Stomach (tissue), 9 donors: ENCODE results near the gene TUBB1. TPM values are rescaled to one million over a fixed set of nuclear protein-coding genes. Genes with fewer than 3 reads are reported as not detected.

Experiments used
- DNase-seq, 2 donors: peaks; one replicate each; pipeline versions ENCODE4 v3.0.0 to v3.0.0-alpha.2; 2013 to 2019
- H3K27ac ChIP-seq, 5 donors: fragments of 200-600 bp in 4 of 5; sonication (generic) in 4 of 5; one replicate each; pipeline ENCODE4 v1.5.1; 2013 to 2019; ENCODE audit warnings: mild to moderate bottlenecking in 1 of 5, moderate library complexity in 1 of 5
- H3K27me3 ChIP-seq, 3 donors: fragments of 200-600 bp; sonication (generic); one replicate each; pipeline ENCODE4 v1.5.1; 2017 to 2019; ENCODE audit warnings: mixed run types in 1 of 3
- H3K36me3 ChIP-seq, 4 donors: fragments of 200-600 bp; sonication (generic); 1 replicate in 3 of 4; 2 replicates in 1 of 4; pipeline ENCODE4 v1.5.1; 2016 to 2019
- H3K4me1 ChIP-seq, 4 donors: fragments of 200-600 bp; sonication (generic); one replicate each; pipeline ENCODE4 v1.5.1; 2016 to 2019
- H3K4me3 ChIP-seq, 4 donors: fragments of 200-600 bp; sonication (generic) in 3 of 4; one replicate each; pipeline ENCODE4 v1.5.1; 2016 to 2019; ENCODE audit warnings: mild to moderate bottlenecking in 1 of 4
- H3K9me3 ChIP-seq, 4 donors: fragments of 200-600 bp; sonication (generic); one replicate each; pipeline ENCODE4 v1.5.1; 2016 to 2019
- EP300 ChIP-seq: sonication (generic); formaldehyde crosslinking; IDR thresholded peaks from one replicate; pipeline ENCODE4 v1.6.1; 2017; ENCODE audit warnings: antibody characterized with exemption
- POLR2A ChIP-seq, 4 donors: fragments of 450-650 bp; IDR thresholded peaks; one replicate each; pipeline ENCODE4 v1.6.1; 2016; ENCODE audit warnings: antibody characterized with exemption in 4 of 4, control low read depth in 2 of 4, mild to moderate bottlenecking in 1 of 4, moderate library complexity in 1 of 4
- POLR2AphosphoS5 ChIP-seq, 3 donors: sonication (generic); formaldehyde crosslinking; IDR thresholded peaks; one replicate each; pipeline ENCODE4 v1.6.1; 2016; ENCODE audit warnings: antibody characterized with exemption in 3 of 3
- WGBS, 5 donors: extraction: QIAGEN DNeasy Blood & Tissue Kit in 3 of 5; methylation state at CpG; one replicate each; pipeline versions ENCODE4 v1.1.5 to v1.1.7; 2013 to 2018; 5-methylcytosine and 5-hydroxymethylcytosine counted together
- intact Hi-C: fragments of 100-400 bp; cut with DNase I; formaldehyde crosslinking; loops from one replicate; pipeline ENCODE4 v1.15.1; 2023; ENCODE audit warnings: low total_unique reads
- polyA plus RNA-seq, 3 donors: library from polyadenylated mRNA; stranded (reverse); fragments of 200-250 nt; gene quantifications; one replicate each; pipeline ENCODE4 v1.2.3, GENCODE V29; 2013
- total RNA-seq, 5 donors: library from RNA; depleted of rRNA; stranded (reverse); fragments of >200 nt; gene quantifications; one replicate each; pipeline versions ENCODE4 v1.1.0 to v1.2.3, GENCODE V29; 2014 to 2016
- TF ChIP-seq, protein P1 (sequence below), 7 experiments: fragments of 450-650 bp in 4 of 7; fragments of 200-600 bp in 3 of 7; sonication (generic) in 3 of 7; IDR thresholded peaks; one replicate each; pipeline ENCODE4 v1.5.1; 2016 to 2019; ENCODE audit warnings: antibody characterized with exemption in 7 of 7, control low read depth in 2 of 7, mild to moderate bottlenecking in 1 of 7
- donor health status: healthy with polysubstance abuse.
- donor health status: Bipolar disorder and iron deficiency.
- donor health status: healthy.

TUBB1 gene
- total and polyA plus RNA-seq, 8 donors = 0.03 to 0.55 (median 0.12) TPM; not detected in 5

DNA sequence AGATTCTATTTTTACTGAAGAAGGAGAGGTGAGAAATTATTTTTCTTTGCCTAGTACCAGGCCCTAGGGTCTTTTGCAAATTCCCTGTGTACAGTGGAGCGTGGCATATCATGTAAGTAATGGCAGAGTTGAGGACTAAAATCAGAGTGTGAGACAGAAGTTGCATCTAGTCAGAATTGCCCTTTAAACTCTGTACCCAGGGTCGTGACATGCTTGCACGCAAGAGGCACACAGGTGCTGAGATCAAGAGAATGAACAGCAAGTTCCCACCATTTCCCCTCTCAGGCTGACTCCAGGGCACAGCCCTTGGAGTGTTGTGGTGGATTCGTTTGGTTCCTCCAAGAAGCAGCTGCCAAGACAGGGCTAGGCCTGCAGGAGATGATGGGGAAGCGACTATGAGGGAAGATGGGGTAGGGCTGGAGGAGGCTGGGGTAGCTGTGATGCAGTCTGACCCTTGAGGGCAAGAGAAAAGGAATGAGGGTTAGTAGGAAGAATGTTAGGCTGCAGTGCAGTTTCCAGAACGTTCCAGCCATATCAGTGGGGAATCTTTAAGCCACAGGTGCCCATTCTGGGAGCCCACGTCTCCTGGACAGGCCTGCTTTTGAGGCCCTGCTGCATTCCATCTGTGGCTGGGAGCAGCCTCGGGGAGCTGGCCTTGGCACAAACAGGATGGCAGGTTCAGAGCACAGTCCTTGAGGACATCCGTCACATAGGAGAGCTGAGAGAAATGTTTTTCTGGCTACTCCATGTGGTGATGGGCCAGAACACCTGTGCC, 31.3 kb upstream of the TUBB1 start:
- peaks cover 8 to 35% (median 21%) of the 10 kb centered on the region in 4 donors for H3K4me1 ChIP-seq
- DNase-seq = peak; percentile 0 to 11
- WGBS, 5 donors = 88 to 93% (median 90%) methylated on average over 8 to 9 of the region's 9 CpGs
- no peaks in the 10 kb centered on the region for H3K9me3 ChIP-seq
- H3K27ac ChIP-seq = no peak overlapping the region
- no peak overlapping the region for H3K4me3 ChIP-seq
- TF ChIP-seq EP300 (no peak), POLR2AphosphoS5 (IDR thresholded peaks at IDR 0.05) (no peak), POLR2A (IDR thresholded peaks at IDR 0.05) (no peak)
- TF ChIP-seq, protein P1, sequence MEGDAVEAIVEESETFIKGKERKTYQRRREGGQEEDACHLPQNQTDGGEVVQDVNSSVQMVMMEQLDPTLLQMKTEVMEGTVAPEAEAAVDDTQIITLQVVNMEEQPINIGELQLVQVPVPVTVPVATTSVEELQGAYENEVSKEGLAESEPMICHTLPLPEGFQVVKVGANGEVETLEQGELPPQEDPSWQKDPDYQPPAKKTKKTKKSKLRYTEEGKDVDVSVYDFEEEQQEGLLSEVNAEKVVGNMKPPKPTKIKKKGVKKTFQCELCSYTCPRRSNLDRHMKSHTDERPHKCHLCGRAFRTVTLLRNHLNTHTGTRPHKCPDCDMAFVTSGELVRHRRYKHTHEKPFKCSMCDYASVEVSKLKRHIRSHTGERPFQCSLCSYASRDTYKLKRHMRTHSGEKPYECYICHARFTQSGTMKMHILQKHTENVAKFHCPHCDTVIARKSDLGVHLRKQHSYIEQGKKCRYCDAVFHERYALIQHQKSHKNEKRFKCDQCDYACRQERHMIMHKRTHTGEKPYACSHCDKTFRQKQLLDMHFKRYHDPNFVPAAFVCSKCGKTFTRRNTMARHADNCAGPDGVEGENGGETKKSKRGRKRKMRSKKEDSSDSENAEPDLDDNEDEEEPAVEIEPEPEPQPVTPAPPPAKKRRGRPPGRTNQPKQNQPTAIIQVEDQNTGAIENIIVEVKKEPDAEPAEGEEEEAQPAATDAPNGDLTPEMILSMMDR (IDR thresholded peaks at IDR 0.05) = no peak
- intact Hi-C loops = loop anchor here (10.0 kb wide), 2 partner anchors 57 to 83 kb away; partner anchors contain the start of gene PRELID3B
- no peaks in the 10 kb centered on the region for H3K27me3 ChIP-seq
- H3K36me3 ChIP-seq = peaks cover 60 to 71% (median 71%) of the 10 kb centered on the region in 4 donors

DNA sequence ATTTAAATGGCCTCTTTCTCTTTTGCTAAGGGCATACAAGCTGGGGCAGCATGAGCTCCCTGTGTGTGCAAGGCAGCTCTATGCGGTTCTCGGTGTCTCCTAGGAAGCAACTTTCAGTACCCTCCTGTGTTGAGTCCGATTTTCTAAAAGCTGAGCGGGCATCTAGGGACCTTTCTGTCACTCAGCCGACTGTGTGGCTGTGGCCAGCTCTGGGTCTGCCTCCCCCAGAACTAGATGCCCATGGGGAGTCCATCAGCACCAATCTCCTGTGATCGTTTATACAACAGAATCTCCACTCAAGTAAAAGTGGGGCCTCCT, 30.7 kb upstream of the TUBB1 start:
- 86 to 94% (median 89%) methylated on average over 6 of the region's 6 CpGs for WGBS, 5 donors
- intact Hi-C loops = loop anchor here (10.0 kb wide), 2 partner anchors 56 to 84 kb away; partner anchors contain the start of gene PRELID3B
- peak in 1 of 2 donors; percentile 15 for DNase-seq
- Histone ChIP-seq H3K27ac (no peak overlapping the region), H3K9me3 (no peaks in the 10 kb centered on the region), H3K36me3 (peaks cover 66 to 77% (median 77%) of the 10 kb centered on the region in 4 donors), H3K27me3 (no peaks in the 10 kb centered on the region), H3K4me3 (no peak overlapping the region), H3K4me1 (peaks cover 7 to 30% (median 16%) of the 10 kb centered on the region in 4 donors)
- TF ChIP-seq EP300 (no peak), POLR2A (IDR thresholded peaks at IDR 0.05) (no peak), POLR2AphosphoS5 (IDR thresholded peaks at IDR 0.05) (no peak)
- TF ChIP-seq, protein P1 (IDR thresholded peaks at IDR 0.05) = no peak

DNA sequence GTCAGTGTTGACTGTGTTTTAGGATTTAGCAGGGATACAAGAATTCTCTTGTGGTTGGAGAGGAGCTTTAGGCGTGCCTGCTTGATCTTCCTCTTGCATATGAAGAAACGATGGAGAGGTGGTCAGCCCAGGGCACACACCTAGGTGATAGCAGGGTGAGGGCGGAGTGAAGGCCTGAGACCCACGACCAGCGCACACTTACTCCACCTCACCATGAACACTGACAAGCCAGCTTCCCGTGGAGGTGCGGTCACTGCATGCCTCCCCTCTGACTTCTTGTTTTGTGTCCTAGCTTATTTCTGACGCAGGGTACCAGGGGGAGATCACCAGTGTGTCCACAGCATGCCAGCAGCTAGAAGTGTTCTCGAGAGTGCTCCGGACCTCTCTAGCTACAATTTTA, 30.0 kb upstream of the TUBB1 start:
- no peaks in the 10 kb centered on the region for H3K9me3 ChIP-seq
- intact Hi-C loops = loop anchor here (10.0 kb wide), 2 partner anchors 56 to 84 kb away; partner anchors contain the start of gene PRELID3B
- no peak overlapping the region for H3K27ac ChIP-seq
- H3K27me3 ChIP-seq = no peaks in the 10 kb centered on the region
- 86 to 94% (median 90%) methylated on average over 10 of the region's 10 CpGs for WGBS, 5 donors
- no peak for DNase-seq
- H3K4me1 ChIP-seq = peaks cover under 1 to 23% (median 10%) of the 10 kb centered on the region in 4 donors
- peaks cover 72 to 84% (median 83%) of the 10 kb centered on the region in 4 donors for H3K36me3 ChIP-seq
- TF ChIP-seq EP300 = no peak
- TF ChIP-seq POLR2AphosphoS5 (IDR thresholded peaks at IDR 0.05) = no peak
- TF ChIP-seq, protein P1 (IDR thresholded peaks at IDR 0.05) = no peak
- no peak for TF ChIP-seq POLR2A (IDR thresholded peaks at IDR 0.05)
- H3K4me3 ChIP-seq = no peak overlapping the region

DNA sequence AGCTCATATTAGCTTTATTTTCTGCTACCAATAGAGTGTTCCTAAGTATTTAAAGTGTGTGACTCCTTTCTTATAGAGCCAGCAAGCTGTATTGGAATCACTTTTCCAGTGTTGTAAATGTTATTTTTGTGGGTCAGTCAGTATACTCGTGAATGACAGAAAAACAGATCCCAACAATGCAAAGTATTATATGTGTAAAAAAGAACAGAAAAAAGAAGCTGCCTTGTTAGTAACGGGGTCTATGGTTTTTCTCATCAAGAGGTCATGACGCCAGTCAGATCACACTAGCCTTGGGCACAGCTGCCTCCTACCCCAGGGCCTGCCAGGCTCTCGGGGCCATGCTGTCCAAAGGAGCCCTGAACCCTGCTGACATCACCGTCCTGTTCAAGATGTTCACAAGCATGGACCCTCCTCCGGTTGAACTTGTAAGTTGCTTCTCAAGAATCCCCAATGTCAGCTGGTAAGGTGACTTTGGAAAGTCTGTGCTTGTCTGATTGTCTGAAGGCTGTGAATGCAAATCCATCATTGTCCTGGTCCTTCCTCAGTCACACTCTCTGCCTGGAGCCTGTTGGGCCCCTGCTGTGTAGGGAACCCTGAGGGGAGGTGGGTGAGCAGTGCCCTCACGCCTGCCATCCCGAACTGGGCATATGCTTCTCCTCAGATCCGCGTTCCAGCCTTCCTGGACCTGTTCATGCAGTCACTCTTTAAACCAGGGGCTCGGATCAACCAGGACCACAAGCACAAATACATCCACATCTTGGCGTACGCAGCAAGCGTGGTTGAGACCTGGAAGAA, 28.4 kb upstream of the TUBB1 start:
- intact Hi-C loops = no loop called here
- no peak for TF ChIP-seq EP300
- TF ChIP-seq POLR2AphosphoS5 (IDR thresholded peaks at IDR 0.05) = no peak
- TF ChIP-seq, protein P1 (IDR thresholded peaks at IDR 0.05) = no peak
- no peak for TF ChIP-seq POLR2A (IDR thresholded peaks at IDR 0.05)
- no peaks in the 10 kb centered on the region for H3K9me3 ChIP-seq
- no peak overlapping the region for H3K27ac ChIP-seq
- no peaks in the 10 kb centered on the region for H3K27me3 ChIP-seq
- WGBS, 5 donors = 92 to 95% (median 94%) methylated on average over 14 of the region's 14 CpGs
- no peak overlapping the region for H3K4me3 ChIP-seq
- H3K4me1 ChIP-seq = peaks cover 0 to 22% (median 3%) of the 10 kb centered on the region in 4 donors
- peaks cover 84 to 100% (median 100%) of the 10 kb centered on the region in 4 donors for H3K36me3 ChIP-seq
- no peak for DNase-seq
